Keratinocyte (primary cell): ENCODE data around the gene MFAP3L. TPM values are rescaled to one million over a fixed set of nuclear protein-coding genes. Genes with fewer than 3 reads are reported as not detected.

ENCODE experiments used
- DNase-seq: peaks from one replicate; pipeline ENCODE4 v3.0.0-alpha.2; 2011; ENCODE audit warnings: low read depth, missing footprints, low spot score
- FAIRE-seq: peaks from 2 replicates; lab custom pipeline; 2011; peaks lifted over from hg19 to GRCh38; lab: Jason Lieb, UNC
- H2AFZ ChIP-seq: 2 replicates; pipeline ENCODE4 v1.6.0; 2012; ENCODE audit warnings: low read length, control low read depth, inconsistent platforms; ENCODE audit not compliant: control insufficient read depth
- H3K27ac ChIP-seq: 2 replicates; pipeline ENCODE4 v1.5.1; 2011; ENCODE audit warnings: low read length; ENCODE audit not compliant: control insufficient read depth, insufficient read depth
- H3K27me3 ChIP-seq: 3 replicates; pipeline ENCODE4 v1.6.0; 2011; ENCODE audit warnings: low read length; ENCODE audit not compliant: control insufficient read depth, insufficient read depth; ENCODE audit errors: extremely low read depth
- H3K36me3 ChIP-seq, 2 experiments: 2 replicates in 1 of 2; 3 replicates in 1 of 2; pipeline ENCODE4 v1.5.1; 2011; ENCODE audit warnings: low read length in 2 of 2, mild to moderate bottlenecking in 1 of 2; ENCODE audit not compliant: control insufficient read depth in 2 of 2, insufficient read depth in 2 of 2; ENCODE audit errors: extremely low read depth in 1 of 2
- H3K4me1 ChIP-seq: 3 replicates; pipeline ENCODE4 v1.5.1; 2011; ENCODE audit warnings: low read length; ENCODE audit not compliant: control insufficient read depth, insufficient read depth; ENCODE audit errors: extremely low read depth
- H3K4me2 ChIP-seq: 3 replicates; pipeline ENCODE4 v1.6.0; 2011; ENCODE audit warnings: low read depth, low read length; ENCODE audit not compliant: control insufficient read depth, insufficient read depth; ENCODE audit errors: extremely low read depth
- H3K4me3 ChIP-seq, 3 experiments: fragments of 200-600 bp in 1 of 3; sonication (generic) in 1 of 3; 2 replicates in 2 of 3; 3 replicates in 1 of 3; pipeline ENCODE4 v1.5.1; 2011 to 2016; ENCODE audit warnings: low read length in 3 of 3, mild to moderate bottlenecking in 3 of 3, control low read depth in 2 of 3, inconsistent platforms in 1 of 3, low read depth in 1 of 3, mixed read lengths in 1 of 3, mixed run types in 1 of 3, moderate library complexity in 1 of 3; ENCODE audit not compliant: control insufficient read depth in 2 of 3, insufficient read depth in 2 of 3; ENCODE audit errors: extremely low read depth in 1 of 3
- H3K79me2 ChIP-seq: 2 replicates; pipeline ENCODE4 v1.6.0; 2012; ENCODE audit warnings: low read length; ENCODE audit not compliant: control insufficient read depth, insufficient read depth
- H3K9ac ChIP-seq: 3 replicates; pipeline ENCODE4 v1.6.0; 2011; ENCODE audit warnings: low read length; ENCODE audit not compliant: control insufficient read depth, insufficient read depth; ENCODE audit errors: extremely low read depth
- H3K9me1 ChIP-seq: 3 replicates; pipeline ENCODE4 v1.6.0; 2011; ENCODE audit warnings: low read length; ENCODE audit not compliant: control insufficient read depth, insufficient read depth; ENCODE audit errors: extremely low read depth
- H3K9me3 ChIP-seq: 2 replicates; pipeline ENCODE4 v1.5.1; 2012; ENCODE audit warnings: low read depth, low read length; ENCODE audit not compliant: control insufficient read depth
- H4K20me1 ChIP-seq: 3 replicates; pipeline ENCODE4 v1.6.0; 2011; ENCODE audit warnings: low read length; ENCODE audit not compliant: control insufficient read depth, insufficient read depth; ENCODE audit errors: extremely low read depth
- EZH2 ChIP-seq: IDR thresholded peaks from one replicate; pipeline ENCODE4 v1.6.1; 2012; ENCODE audit warnings: inconsistent platforms, mild to moderate bottlenecking, low read length, moderate library complexity
- dilution Hi-C: fragments of 300-500 bp; cut with MboI; formaldehyde crosslinking; loops from one replicate; pipeline ENCODE4 v1.7.0; 2020; ENCODE audit warnings: low sequenced_read_pairs; ENCODE audit not compliant: extremely low pct_ligation_motif_present
- polyA plus RNA-seq, 5 experiments: library from polyadenylated mRNA; depleted of rRNA in 3 of 5; stranded (reverse) in 3 of 5; stranded (forward) in 1 of 5; unstranded in 1 of 5; fragments of >200 nt; gene quantifications; 1 replicate in 1 of 5; 2 replicates in 3 of 5; 3 replicates in 1 of 5; pipeline versions ENCODE4 v1.2.1 to v1.2.3, GENCODE V29; 2011 to 2012; ENCODE audit warnings: missing spikeins in 2 of 5, low read depth in 1 of 5, low replicate concordance in 1 of 5
- TF ChIP-seq, protein P1 (sequence below), 3 experiments: IDR thresholded peaks in 1 of 3; conservative IDR thresholded peaks in 1 of 3; optimal IDR thresholded peaks in 1 of 3; 2 replicates in 2 of 3; 3 replicates in 1 of 3; pipeline versions ENCODE3 to v1.5.1; 2011; ENCODE audit warnings: low read length in 3 of 3, mild to moderate bottlenecking in 3 of 3, moderate library complexity in 2 of 3, control low read depth in 1 of 3, inconsistent platforms in 1 of 3; ENCODE audit not compliant: insufficient read depth in 2 of 3; ENCODE audit errors: extremely low read depth in 1 of 3

The MFAP3L gene
- polyA plus RNA-seq, 1 donor (not counting 4 experiments of a cell fraction or from before 2014, with no cell fraction given): 7.6 TPM

DNA sequence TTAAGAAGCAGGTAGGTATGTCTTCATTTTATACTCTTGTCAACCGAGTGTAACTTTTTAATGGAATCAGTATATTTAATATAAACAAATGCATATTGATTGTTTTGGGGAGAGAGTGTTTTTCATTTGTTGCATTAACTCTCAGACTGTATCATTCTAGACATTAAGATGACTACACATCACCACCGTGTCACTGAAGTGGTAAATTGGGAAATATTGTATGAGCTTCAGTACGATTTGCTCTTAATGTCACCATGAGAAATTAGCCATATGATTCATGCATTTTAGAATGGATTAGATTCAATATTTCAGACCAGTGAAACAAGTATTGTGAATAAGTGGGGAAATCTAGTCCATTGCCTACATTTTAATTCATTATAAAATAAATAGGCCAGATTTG lies 9.7 kb upstream of the MFAP3L start:
- Histone ChIP-seq H3K36me3 (no peaks in the 10 kb centered on the region), H2AFZ (no peak overlapping the region), H3K9me1 (no peaks in the 10 kb centered on the region), H3K9ac (no peak overlapping the region), H3K4me2 (no peak overlapping the region), H3K4me3 (no peak overlapping the region), H3K4me1 (no peaks in the 10 kb centered on the region), H4K20me1 (no peaks in the 10 kb centered on the region), H3K9me3 (no peaks in the 10 kb centered on the region), H3K79me2 (no peaks in the 10 kb centered on the region), H3K27ac (no peak overlapping the region), H3K27me3 (no peaks in the 10 kb centered on the region)
- TF ChIP-seq, protein P1, sequence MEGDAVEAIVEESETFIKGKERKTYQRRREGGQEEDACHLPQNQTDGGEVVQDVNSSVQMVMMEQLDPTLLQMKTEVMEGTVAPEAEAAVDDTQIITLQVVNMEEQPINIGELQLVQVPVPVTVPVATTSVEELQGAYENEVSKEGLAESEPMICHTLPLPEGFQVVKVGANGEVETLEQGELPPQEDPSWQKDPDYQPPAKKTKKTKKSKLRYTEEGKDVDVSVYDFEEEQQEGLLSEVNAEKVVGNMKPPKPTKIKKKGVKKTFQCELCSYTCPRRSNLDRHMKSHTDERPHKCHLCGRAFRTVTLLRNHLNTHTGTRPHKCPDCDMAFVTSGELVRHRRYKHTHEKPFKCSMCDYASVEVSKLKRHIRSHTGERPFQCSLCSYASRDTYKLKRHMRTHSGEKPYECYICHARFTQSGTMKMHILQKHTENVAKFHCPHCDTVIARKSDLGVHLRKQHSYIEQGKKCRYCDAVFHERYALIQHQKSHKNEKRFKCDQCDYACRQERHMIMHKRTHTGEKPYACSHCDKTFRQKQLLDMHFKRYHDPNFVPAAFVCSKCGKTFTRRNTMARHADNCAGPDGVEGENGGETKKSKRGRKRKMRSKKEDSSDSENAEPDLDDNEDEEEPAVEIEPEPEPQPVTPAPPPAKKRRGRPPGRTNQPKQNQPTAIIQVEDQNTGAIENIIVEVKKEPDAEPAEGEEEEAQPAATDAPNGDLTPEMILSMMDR (optimal IDR thresholded peaks at IDR 0.05 in 1 of 3, IDR thresholded peaks at IDR 0.05 in 1 of 3, conservative IDR thresholded peaks at IDR 0.05 in 1 of 3; ENCODE audit: extremely low read depth in 1 of 3, insufficient read depth in 2 of 3, low read length in 3 of 3): no peak
- no peak for TF ChIP-seq EZH2
- DNase-seq (no peak), FAIRE-seq (no peak)
- dilution Hi-C loops: loop anchor here (25.0 kb wide), 1 partner anchor 224 kb away; no protein-coding TSS in a partner anchor

DNA sequence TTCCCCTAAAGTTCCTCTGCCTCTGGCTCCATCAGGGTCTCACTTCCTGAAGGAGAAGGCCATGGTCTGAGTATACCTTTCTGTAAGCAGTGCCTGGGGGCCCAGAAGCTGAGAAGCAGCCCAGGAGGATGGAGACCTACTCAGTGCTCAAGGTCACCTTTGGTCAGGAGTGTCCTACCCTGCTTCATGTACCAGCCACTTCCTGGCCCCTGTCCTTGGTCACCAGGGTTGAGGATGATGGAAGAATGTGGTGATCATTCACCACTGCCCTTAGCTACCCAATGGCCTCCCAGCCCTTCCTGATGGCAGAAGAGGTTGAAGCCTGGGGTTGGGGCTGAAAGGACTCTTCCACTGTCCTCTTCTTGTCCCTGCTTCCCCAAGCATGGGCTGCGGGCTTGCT lies 9.0 kb upstream of the MFAP3L start:
- no peak overlapping the region for H3K4me2 ChIP-seq
- dilution Hi-C loops: loop anchor here (25.0 kb wide), 1 partner anchor 223 kb away; no protein-coding TSS in a partner anchor
- H3K36me3 ChIP-seq: no peaks in the 10 kb centered on the region
- no peak overlapping the region for H2AFZ ChIP-seq
- no peak overlapping the region for H3K27ac ChIP-seq
- no peaks in the 10 kb centered on the region for H3K79me2 ChIP-seq
- no peaks in the 10 kb centered on the region for H3K9me3 ChIP-seq
- H3K27me3 ChIP-seq: no peaks in the 10 kb centered on the region
- TF ChIP-seq, protein P1 (optimal IDR thresholded peaks at IDR 0.05 in 1 of 3, IDR thresholded peaks at IDR 0.05 in 1 of 3, conservative IDR thresholded peaks at IDR 0.05 in 1 of 3; ENCODE audit: extremely low read depth in 1 of 3, insufficient read depth in 2 of 3, low read length in 3 of 3): no peak
- TF ChIP-seq EZH2: no peak
- H4K20me1 ChIP-seq: no peaks in the 10 kb centered on the region
- H3K9me1 ChIP-seq: no peaks in the 10 kb centered on the region
- DNase-seq (no peak), FAIRE-seq (no peak)
- no peak overlapping the region for H3K4me3 ChIP-seq
- no peaks in the 10 kb centered on the region for H3K4me1 ChIP-seq
- H3K9ac ChIP-seq: no peak overlapping the region
